Renal cortical epithelial cell (primary cell): Measurements from ENCODE around the gene BUD31. TPM values are rescaled to one million over a fixed set of nuclear protein-coding genes. Genes with fewer than 3 reads are reported as not detected.
"Not testable (repeated sequence)": the region's sequence is repeated elsewhere in the genome, so short reads cannot be mapped to it uniquely, and the experiment has no call there.

Source experiments
- DNase-seq: peaks from one replicate; pipeline ENCODE4 v3.0.0-alpha.2; 2011; ENCODE audit warnings: low read depth
- total RNA-seq: library from RNA; depleted of rRNA; stranded (reverse); fragments of >200 nt; gene quantifications from 2 replicates; pipeline ENCODE4 v1.2.3, GENCODE V29; 2014

Gene BUD31
- total RNA-seq, 1 donor from 2014 or later = 77.7 TPM

DNA sequence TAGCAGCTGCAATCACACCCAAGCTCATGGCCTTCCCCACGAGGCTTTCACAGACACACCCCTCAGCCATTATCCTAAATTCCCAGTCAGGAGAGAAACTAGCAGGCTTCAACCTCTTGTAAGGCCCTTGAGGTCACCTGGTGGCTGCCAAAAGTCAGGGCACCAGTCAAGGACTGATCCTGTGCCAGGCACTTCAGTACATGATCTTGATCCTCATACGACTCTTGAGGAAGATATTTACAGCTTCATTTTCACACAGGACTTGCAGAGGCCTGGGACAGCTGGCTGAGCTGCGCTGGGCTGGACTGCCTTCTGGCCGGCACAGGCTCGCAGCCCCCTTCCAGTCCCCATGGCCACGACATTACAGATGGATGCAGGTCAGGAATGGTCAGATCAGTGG is 9.2 kb upstream of the BUD31 start:
- DNase-seq = no peak

DNA sequence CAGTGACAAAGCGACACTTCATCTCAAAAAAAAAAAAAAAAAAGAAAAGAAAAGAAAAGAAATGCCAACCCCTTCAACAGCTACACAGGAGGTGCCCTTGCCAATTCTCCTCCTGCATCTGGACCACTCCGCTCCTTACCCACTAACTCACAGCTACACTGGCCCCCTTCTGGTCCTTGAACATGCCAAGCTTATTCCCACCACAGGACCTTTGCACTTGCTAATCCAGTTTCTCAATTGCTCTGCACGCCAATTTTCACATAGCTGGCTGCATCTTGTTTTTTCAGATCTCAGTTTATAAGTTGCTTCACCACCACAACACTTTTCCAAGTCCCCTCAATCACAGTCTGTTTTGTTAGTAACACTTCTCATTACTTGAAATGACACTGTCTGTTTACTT is 5.9 kb upstream of the BUD31 start:
- no peak for DNase-seq

GRCh38 chr7:99403764-99404163 is 5.0 kb upstream of the BUD31 start:
- no peak for DNase-seq

- DNase-seq = no peak
These were observed 4.4 kb upstream of the BUD31 start for GRCh38 chr7:99404235-99404976.

GRCh38 chr7:99404977-99405320 is 3.8 kb upstream of the BUD31 start:
- no peak for DNase-seq

GRCh38 chr7:99406557-99406956 is 2.2 kb upstream of the BUD31 start:
- DNase-seq = no peak

DNA sequence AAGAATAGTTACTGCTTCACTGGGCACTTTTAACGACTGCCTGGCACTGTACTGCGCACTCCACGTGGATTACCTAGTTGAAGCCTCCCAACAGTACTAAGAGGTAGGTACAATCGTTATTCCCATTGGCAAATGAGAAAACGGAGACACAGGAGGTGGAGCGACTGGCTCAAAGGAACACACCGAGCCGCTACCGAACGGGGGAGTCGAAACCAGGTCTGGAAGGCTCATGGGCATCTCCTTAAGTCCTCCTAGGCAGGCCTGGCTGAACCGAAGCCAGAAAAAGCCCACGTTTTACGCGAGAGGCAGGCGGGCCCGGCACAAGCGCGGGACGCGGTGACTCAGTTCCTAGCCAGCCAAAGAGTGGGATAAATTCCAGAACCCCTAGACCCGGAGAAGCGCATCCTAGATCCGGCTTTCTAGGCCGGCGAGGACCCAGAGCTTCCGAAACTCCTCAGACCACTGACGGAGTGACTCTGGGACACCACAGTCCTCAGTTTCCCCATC is 844 bp upstream of the BUD31 start:
- peak; percentile 62 for DNase-seq

GRCh38 chr7:99409192-99409572 is 413 bp downstream of the BUD31 start:
- no peak for DNase-seq

DNA sequence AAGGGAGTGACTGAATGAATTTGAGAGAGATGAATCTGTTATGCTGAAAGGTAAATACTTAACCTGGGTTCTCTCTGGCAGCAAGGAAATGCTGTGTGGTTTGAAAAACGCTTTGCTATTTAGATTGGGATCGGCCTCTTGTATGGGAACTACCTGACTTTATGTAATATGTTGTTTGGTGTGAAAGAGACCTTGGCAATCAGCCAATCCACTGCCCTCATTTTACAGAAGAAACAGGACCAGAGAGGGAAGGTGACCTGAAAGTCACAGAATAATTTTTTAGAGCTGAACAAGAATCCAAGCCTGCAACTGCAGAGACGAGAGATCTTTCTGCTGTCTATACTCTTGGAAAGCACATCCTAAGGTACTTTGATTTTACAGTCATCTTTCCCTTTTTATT is 1.0 kb downstream of the BUD31 start:
- peak; percentile 17 for DNase-seq

GRCh38 chr7:99410635-99411034 is 1.9 kb downstream of the BUD31 start:
- DNase-seq = no peak

DNA sequence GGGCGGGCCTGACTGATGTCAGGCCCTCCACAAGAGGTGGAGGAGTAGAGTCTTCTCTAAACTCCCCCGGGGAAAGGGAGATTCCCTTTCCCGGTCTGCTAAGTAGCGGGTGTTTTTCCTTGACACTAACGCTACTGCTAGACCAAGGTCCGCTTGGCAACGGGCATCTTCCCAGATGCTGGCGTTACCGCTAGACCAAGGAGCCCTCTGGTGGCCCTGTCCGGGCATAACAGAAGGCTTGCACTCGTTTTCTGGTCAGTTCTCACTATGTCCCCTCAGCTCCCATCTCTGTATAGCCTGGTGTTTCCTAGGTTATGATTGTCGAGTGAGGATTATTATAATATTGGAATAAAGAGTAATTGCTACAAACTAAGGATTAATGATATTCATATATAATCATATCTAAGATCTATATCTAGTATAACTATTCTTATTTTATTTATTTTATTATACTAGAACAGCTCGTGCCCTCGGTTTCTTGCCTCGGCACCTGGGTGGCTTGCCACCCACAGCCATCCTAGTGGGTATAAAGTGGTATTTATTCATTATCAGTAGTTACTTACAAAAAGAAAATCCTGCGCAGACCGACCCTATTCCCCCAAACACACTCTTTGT is 6.9 kb downstream of the BUD31 start:
- DNase-seq = peak; percentile 59

DNA sequence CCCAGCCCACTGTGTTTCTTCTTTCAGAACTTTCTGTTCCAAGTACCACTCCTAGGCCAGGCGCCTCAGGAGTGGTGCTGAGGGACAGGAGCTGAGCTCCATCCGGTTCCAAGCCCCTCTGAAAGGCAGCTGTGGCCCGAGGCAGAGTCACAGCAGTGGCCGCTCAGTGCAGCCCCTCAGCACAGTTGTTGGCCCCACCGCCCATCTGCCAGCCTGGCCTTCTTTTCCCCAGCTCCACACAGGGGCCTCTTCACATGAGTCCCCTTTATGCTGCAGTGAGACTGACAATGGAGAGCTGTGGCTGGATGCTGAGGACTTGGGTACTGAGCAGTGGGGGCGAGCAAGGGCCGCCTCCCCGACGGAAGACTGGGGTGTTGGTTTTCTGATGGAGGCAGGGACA is 9.5 kb downstream of the BUD31 start:
- DNase-seq = no peak

- DNase-seq = no peak
These were observed 10.7 kb downstream of the BUD31 start for GRCh38 chr7:99419323-99420021.

GRCh38 chr7:99420213-99420612 is 11.4 kb downstream of the BUD31 start:
- DNase-seq = no peak

GRCh38 chr7:99420986-99421385 is 12.2 kb downstream of the BUD31 start:
- DNase-seq = no peak

- DNase-seq = no peak
These were observed 13.4 kb downstream of the BUD31 start for GRCh38 chr7:99422186-99422585.

DNA sequence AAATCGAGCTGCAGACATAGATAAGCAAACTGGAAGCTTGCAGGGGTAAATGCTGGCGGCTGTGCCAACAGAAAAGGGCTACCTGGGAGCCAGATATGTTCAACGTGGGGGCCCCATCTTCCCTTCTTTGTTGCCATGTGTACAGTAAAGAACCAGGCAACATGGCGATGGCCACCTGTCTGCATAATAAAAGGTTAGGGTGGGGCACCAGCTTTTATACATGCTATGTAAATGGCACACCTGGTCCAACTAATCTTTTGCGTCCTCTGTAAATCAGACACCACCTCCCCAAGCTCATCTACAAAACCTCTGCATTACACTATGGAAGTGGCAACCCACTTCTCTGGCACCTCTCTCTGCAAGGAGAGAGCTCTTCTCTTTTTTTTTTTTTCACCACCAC is 13.9 kb downstream of the BUD31 start:
- no peak for DNase-seq

DNA sequence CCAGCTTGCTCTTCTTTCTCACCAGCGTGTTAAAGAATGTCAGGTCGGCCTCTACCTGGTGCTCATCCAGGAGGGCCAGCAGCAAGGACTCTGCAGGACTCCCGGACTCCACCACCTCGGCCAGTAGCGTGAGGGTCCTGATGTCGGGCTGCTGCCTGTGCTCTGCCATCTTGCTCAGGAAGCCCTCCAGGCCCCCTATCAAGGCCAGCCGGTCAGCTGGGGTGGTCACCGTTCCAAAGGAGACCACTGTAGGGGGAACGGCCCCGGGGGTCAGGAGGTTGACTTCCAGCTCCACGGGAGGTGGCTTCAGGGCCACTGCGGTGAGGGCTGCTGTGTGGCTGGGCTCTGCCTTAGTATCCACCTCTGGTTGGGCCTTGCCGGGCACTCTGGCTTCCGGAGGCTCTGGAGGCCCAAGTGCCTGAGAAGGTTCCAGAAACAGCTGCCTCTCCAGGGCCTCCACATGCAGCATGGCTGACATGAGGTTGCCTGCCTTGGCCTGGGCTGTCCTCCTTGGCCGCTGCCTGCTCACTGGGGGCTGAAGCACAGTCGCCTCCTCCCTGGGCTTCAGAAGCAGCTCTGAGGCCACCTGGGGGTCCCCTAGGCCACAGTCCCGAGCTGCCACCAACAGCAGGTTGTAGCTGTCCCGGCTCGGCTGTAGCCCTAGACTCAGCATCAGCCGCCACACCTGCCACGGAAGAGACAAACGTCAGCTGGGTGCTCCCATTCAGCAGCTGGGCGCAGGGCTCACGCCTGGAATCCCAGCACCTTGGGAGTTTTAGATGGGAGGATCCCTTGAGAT is 16.4 kb downstream of the BUD31 start:
- no peak for DNase-seq

DNA sequence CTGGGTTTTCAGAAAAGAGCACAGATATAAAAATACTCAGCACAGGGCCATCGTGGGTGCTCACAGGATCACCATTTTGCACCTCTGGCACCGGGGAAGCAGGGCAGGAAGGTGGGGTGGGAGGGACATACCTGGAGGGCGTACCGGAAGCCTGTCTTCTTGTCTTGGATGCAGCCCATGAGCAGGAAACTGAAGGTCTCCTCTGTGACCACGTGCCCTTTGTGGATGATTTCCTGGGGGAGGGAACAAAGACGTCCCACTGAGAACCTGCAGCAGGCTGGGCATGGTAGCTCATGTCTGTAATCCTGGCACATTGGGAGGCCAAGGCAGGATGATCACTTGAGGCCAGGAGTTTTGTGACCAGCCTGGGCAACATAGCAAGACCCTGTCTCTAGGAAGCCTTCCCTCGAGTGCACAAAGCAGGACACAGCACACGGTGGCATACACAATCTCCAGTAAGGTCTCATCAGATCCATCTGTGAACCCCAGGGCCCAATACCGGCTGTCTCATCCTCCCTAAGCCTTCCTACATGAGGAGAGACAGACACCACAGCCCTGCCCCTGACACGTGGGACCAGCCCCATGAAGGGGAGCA is 20.3 kb downstream of the BUD31 start:
- no peak for DNase-seq

- no peak for DNase-seq
These were observed 21.0 kb downstream of the BUD31 start for GRCh38 chr7:99429756-99430155.

GRCh38 chr7:99431756-99432540 is 23.2 kb downstream of the BUD31 start:
- not testable (repeated sequence) for DNase-seq
